KMS-11 (cell line): ENCODE data around the gene JAM3.

ENCODE experiments used
- H2AFZ ChIP-seq: fragments of 200-600 bp; sonication (generic); 2 replicates; pipeline ENCODE4 v1.6.1; 2016; ENCODE audit warnings: antibody characterized with exemption, mixed run types, low read depth
- H3K27ac ChIP-seq: fragments of 200-600 bp; sonication (generic); 2 replicates; pipeline ENCODE4 v1.6.1; 2016; ENCODE audit warnings: mild to moderate bottlenecking, mixed run types
- H3K27me3 ChIP-seq: fragments of 200-600 bp; sonication (generic); 2 replicates; pipeline ENCODE4 v1.6.1; 2017; ENCODE audit warnings: mild to moderate bottlenecking, low read depth, mixed run types, moderate library complexity; ENCODE audit not compliant: insufficient read depth
- H3K36me3 ChIP-seq: fragments of 200-600 bp; sonication (generic); 2 replicates; pipeline ENCODE4 v1.6.1; 2017; ENCODE audit warnings: mild to moderate bottlenecking, mixed run types; ENCODE audit not compliant: insufficient read depth
- H3K4me1 ChIP-seq: fragments of 200-600 bp; sonication (generic); 2 replicates; pipeline ENCODE4 v1.6.1; 2016; ENCODE audit warnings: mild to moderate bottlenecking, low read depth, mixed run types; ENCODE audit not compliant: poor library complexity, severe bottlenecking
- H3K4me2 ChIP-seq: fragments of 200-600 bp; sonication (generic); 2 replicates; pipeline ENCODE4 v1.7.0; 2016; ENCODE audit warnings: mild to moderate bottlenecking, mixed run types
- H3K4me3 ChIP-seq: fragments of 200-600 bp; sonication (generic); IDR thresholded peaks from 2 replicates; pipeline ENCODE4 v1.6.1; 2017; ENCODE audit warnings: low read depth, low read length, mixed read lengths; ENCODE audit not compliant: insufficient read depth
- H3K79me2 ChIP-seq: fragments of 200-600 bp; sonication (generic); 2 replicates; pipeline ENCODE4 v1.6.1; 2016; ENCODE audit warnings: low read depth, mixed run types; ENCODE audit not compliant: insufficient read depth
- H3K9ac ChIP-seq: fragments of 200-600 bp; sonication (generic); 2 replicates; pipeline ENCODE4 v1.6.1; 2016; ENCODE audit warnings: mild to moderate bottlenecking, mixed run types
- H4K20me1 ChIP-seq: fragments of 200-600 bp; sonication (generic); 2 replicates; pipeline ENCODE4 v1.6.1; 2016; ENCODE audit warnings: mild to moderate bottlenecking, mixed run types; ENCODE audit not compliant: insufficient read depth
- CTCF ChIP-seq: fragments of 200-600 bp; sonication (generic); conservative IDR thresholded peaks from 2 replicates; pipeline ENCODE4 v1.6.1; 2017; ENCODE audit warnings: low read depth, mild to moderate bottlenecking, antibody characterized with exemption, low read length, moderate library complexity, mixed read lengths

The JAM3 gene

DNA sequence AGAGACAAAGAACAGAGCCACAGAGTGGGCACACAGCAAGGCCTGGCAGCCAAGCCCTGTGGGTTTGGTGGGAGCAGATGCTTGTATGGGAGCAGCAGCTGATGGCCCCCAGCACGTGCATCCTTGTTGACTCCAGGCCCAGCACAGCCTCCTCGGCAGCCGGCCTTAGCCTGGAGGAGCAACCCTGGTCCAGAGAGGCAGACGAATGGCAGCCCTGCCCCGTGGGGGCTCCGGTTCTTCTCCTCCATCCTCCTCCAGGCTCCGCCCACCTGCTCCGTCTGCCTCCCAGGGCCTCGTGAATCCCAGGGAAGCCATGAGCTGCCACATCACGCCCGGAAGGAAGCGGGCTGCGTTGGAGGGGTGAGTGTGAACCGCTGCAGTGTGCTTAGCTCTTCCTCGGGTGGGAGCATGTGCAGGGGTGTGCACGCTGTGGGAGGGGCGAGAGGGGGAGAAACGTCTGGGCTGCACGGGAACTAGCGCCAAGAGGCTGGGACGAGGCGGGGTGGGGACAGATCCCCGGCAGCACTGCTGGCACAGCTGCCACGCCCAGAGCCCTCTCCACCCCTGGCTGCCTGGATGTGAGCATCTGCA is 36.3 kb upstream of the JAM3 start:
- no peak overlapping the region for H3K9ac ChIP-seq
- no peak overlapping the region for H2AFZ ChIP-seq
- TF ChIP-seq CTCF, result no peak
- no peaks in the 10 kb centered on the region for H3K36me3 ChIP-seq
- H4K20me1 ChIP-seq, result no peaks in the 10 kb centered on the region
- no peaks in the 10 kb centered on the region for H3K27me3 ChIP-seq
- H3K4me2 ChIP-seq, result no peak overlapping the region
- no peaks in the 10 kb centered on the region for H3K79me2 ChIP-seq
- no peak overlapping the region for H3K4me3 ChIP-seq
- no peak overlapping the region for H3K27ac ChIP-seq
- H3K4me1 ChIP-seq, result peaks cover 22% of the 10 kb centered on the region

DNA sequence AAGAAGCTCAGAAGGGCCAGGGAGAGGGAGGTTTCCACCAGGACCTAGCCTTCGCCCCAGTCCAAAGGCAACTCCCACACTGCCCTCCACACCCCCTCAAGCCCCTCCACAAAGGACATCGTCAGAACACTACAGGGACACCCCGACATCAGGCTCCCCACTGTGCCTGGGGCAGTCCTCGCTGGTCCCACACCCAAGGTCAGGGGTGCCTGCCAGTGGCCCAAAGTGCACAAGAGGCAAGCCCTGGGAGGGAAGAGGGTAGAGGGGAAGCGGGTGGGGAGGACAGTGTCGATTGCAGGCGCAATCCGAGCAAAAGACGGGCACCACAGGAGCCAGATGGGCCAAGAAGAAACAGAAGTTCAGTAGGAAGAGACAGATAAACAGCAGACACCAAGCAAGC is 35.6 kb upstream of the JAM3 start:
- H3K4me3 ChIP-seq, result no peak overlapping the region
- peak overlapping the region; percentile 68; the same call in 1 of the 2 replicates for H2AFZ ChIP-seq
- TF ChIP-seq CTCF, result no peak
- no peaks in the 10 kb centered on the region for H3K79me2 ChIP-seq
- H3K4me1 ChIP-seq, result peaks cover 22% of the 10 kb centered on the region
- H3K4me2 ChIP-seq, result no peak overlapping the region
- no peak overlapping the region for H3K9ac ChIP-seq
- H3K36me3 ChIP-seq, result no peaks in the 10 kb centered on the region
- H3K27me3 ChIP-seq, result no peaks in the 10 kb centered on the region
- no peak overlapping the region for H3K27ac ChIP-seq
- H4K20me1 ChIP-seq, result no peaks in the 10 kb centered on the region

DNA sequence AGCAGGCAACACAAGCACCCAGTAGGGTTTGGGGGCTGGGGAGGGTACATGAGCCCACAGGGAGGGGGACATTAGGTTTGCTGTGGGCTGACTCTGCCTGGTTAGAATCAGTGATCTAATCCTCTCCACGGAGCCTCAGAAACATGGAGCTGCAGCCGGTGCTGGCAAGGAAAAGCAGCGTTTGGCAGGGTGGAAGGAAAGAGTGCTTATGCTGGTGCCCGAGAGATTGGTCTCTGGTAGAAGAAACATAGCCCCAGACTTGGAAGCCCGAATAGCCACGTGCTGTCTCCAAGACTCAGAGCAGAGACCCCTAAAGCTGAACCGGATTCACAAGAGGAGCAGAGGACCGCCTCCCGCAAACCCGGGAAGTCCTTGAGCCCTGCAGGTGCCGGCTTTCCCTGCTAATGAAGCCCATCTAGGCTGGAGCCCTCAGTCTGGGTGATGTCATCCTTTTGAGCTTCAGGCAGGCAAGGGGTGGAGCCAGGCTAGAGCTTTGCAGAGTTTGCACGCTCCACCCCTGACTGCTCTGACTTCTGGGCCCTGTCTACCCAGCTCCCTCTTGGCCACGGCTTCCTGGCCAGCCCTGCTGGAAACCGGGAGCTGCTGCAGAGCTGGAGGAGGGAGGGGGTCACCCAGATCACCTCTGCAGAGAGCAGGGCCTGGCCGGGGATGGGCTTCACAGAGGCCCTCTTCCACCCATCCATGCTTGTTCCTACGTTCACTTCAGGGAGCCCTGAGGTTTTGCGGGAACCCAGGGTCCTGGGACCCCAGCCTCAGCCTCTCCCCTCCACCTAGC is 35.0 kb upstream of the JAM3 start:
- H3K4me2 ChIP-seq, result peak overlapping the region; percentile 37
- no peak overlapping the region for H3K4me3 ChIP-seq
- H3K36me3 ChIP-seq, result no peaks in the 10 kb centered on the region
- H3K27me3 ChIP-seq, result no peaks in the 10 kb centered on the region
- no peaks in the 10 kb centered on the region for H4K20me1 ChIP-seq
- H3K79me2 ChIP-seq, result no peaks in the 10 kb centered on the region
- peaks cover 22% of the 10 kb centered on the region for H3K4me1 ChIP-seq
- H3K27ac ChIP-seq, result 0 out of 2 replicates have a peak overlapping the region, but pooled peaks have one; percentile 18
- H3K9ac ChIP-seq, result peak overlapping the region; percentile 9; the same call in 1 of the 2 replicates
- TF ChIP-seq CTCF, result no peak
- H2AFZ ChIP-seq, result peak overlapping the region; percentile 68

- H3K4me2 ChIP-seq, result peak overlapping the region; percentile 37
These were observed 34.1 kb upstream of the JAM3 start for GRCh38 chr11:134034496-134035381.

More at GRCh38 chr11:134034496-134035381, 34.1 kb upstream of the JAM3 start:
- no peak overlapping the region for H3K9ac ChIP-seq
- H2AFZ ChIP-seq, result peak overlapping the region; percentile 68
- no peaks in the 10 kb centered on the region for H3K79me2 ChIP-seq
- no peaks in the 10 kb centered on the region for H3K27me3 ChIP-seq
- no peaks in the 10 kb centered on the region for H3K36me3 ChIP-seq
- H4K20me1 ChIP-seq, result no peaks in the 10 kb centered on the region
- peaks cover 22% of the 10 kb centered on the region for H3K4me1 ChIP-seq
- no peak overlapping the region for H3K4me3 ChIP-seq
- no peak for TF ChIP-seq CTCF
- peak overlapping the region; percentile 18; the same call in 1 of the 2 replicates for H3K27ac ChIP-seq
